ENCODE data around the gene SLC1A6.

GRCh38 chr19:14941189-14941588 is 38.5 kb downstream of the SLC1A6 start, which contains the start of gene OR7C2:
- TF ChIP-seq, protein P1, sequence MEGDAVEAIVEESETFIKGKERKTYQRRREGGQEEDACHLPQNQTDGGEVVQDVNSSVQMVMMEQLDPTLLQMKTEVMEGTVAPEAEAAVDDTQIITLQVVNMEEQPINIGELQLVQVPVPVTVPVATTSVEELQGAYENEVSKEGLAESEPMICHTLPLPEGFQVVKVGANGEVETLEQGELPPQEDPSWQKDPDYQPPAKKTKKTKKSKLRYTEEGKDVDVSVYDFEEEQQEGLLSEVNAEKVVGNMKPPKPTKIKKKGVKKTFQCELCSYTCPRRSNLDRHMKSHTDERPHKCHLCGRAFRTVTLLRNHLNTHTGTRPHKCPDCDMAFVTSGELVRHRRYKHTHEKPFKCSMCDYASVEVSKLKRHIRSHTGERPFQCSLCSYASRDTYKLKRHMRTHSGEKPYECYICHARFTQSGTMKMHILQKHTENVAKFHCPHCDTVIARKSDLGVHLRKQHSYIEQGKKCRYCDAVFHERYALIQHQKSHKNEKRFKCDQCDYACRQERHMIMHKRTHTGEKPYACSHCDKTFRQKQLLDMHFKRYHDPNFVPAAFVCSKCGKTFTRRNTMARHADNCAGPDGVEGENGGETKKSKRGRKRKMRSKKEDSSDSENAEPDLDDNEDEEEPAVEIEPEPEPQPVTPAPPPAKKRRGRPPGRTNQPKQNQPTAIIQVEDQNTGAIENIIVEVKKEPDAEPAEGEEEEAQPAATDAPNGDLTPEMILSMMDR (IDR thresholded peaks at IDR 0.05 in 4 of 5, conservative IDR thresholded peaks at IDR 0.05 in 1 of 5) = no peak
- TF ChIP-seq POLR2A (IDR thresholded peaks at IDR 0.05) = no peak
